ENCODE results near the gene DCST1. TPM values are rescaled to one million over a fixed set of nuclear protein-coding genes. Genes with fewer than 3 reads are reported as not detected.

The DCST1 gene
- total and polyA plus RNA-seq, 2 of the 4 experiments (the other 2 are of a cell fraction): not detected

DNA sequence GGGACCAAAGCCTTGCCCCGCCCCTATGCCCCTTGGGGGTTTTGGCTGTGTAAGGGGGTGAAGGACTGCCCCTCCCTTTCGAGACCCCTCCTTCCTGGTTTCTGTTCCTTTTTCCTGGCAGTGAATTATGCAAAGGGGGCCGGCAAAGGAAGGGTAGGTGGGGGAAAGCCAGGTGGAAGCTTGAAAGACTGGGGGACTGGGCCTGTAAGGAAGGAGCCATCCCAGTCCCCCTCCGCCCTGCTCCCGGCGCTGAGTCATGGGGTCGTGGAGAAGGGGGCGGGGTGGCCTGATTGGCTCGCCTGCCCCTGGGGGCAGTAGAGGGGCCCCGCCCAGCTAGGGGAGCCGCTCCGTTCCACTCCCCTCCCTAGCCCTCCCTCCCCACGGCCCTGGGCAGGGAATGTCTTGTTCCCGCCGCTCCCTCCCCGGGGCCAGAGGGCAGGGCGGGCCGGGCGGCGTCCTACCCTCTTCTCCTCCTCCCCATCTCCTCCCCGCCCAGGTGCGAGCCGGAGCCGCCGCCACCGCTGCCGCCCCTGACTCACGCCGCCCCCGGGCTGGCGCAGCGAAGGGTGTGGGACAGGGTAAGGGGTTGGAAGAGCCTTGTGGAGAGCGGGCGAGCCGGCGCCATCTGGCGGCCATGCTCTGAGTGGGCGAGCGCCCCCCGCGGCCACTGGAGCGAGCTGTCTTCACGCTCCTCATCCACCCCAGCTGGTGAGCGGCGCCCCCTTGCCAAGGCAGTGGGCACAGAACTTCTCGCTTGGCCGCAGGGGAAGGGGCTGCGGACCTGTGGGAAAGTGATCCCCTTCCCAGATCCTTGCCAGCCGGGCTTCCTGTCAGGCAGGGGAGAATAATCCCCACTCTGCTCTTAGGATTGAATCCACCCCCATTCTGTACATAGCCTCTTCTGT, 16.3 kb upstream of the DCST1 start:
- Histone ChIP-seq H3K9me3 (ENCODE audit: control insufficient read depth, insufficient read depth, low read length) (no peaks in the 10 kb centered on the region), H4K8ac (ENCODE audit: low read depth in 2 of 2, low read length in 2 of 2) (peak overlapping the region; percentile 52 to 71; a peak in 3 of 4 replicates), H4K20me1 (ENCODE audit: insufficient read depth, low read length) (peaks cover 8% of the 10 kb centered on the region), H3K4me3 (ENCODE audit: insufficient read depth, low read depth, low read length) (peak overlapping the region; percentile 41), H3K18ac (ENCODE audit: low read depth, low read length) (no peak overlapping the region), H3K23ac (ENCODE audit: low read depth, low read length) (no peak overlapping the region), H3K9me1 (ENCODE audit: insufficient read depth, low read length) (0 out of 2 replicates have a peak, but pooled peaks cover 2% of the 10 kb centered on the region), H3K9ac (ENCODE audit: low read depth, low read length) (peak overlapping the region; percentile 50), H2AFZ (replicated peaks; ENCODE audit: low read length, poor library complexity) (peak overlapping the region; percentile 91), H2BK15ac (ENCODE audit: low read depth, low read length) (no peak overlapping the region; the same call in 2 of the 3 replicates), H3K36me3 (ENCODE audit: control insufficient read depth, insufficient read depth, low read length) (peaks cover 22% of the 10 kb centered on the region), H2AK5ac (ENCODE audit: low read depth, low read length) (peak overlapping the region; percentile 64), H2BK5ac (ENCODE audit: low read depth, low read length, poor library complexity, severe bottlenecking) (peak overlapping the region; percentile 44), H3K4me1 (ENCODE audit: control insufficient read depth, insufficient read depth, low read length) (peaks cover 6% of the 10 kb centered on the region; the same call in 1 of the 2 replicates), H3K4me2 (ENCODE audit: low read depth, low read length) (peak overlapping the region; percentile 71), H3K14ac (replicated peaks; ENCODE audit: low read depth, low read length) (peak overlapping the region; percentile 21), H3K4ac (ENCODE audit: low read depth, low read length) (peak overlapping the region; percentile 72), H3K79me1 (ENCODE audit: low read depth in 1 of 2, low read length in 2 of 2) (peaks cover 0 to 11% of the 10 kb centered on the region in 2 experiments; a peak in 1 of 4 replicates), H4K91ac (ENCODE audit: insufficient read depth, low read depth, low read length) (peak overlapping the region; percentile 44), H4K5ac (ENCODE audit: low read depth, low read length) (peak overlapping the region; percentile 38; the same call in 1 of the 2 replicates), H2BK120ac (ENCODE audit: low read depth, low read length) (peak overlapping the region; percentile 50; the same call in 1 of the 2 replicates), H2BK20ac (ENCODE audit: low read depth, low read length) (no peak overlapping the region), H3K27me3 (ENCODE audit: control insufficient read depth, insufficient read depth, low read length) (no peaks in the 10 kb centered on the region), H2AK9ac (replicated peaks; ENCODE audit: low read depth, low read length, poor library complexity) (peak overlapping the region; percentile 95), H3K56ac (ENCODE audit: extremely low read depth, insufficient read depth, low read length) (no peak overlapping the region; the same call in 1 of the 2 replicates), H3K27ac (ENCODE audit: insufficient read depth, low read length) (peak overlapping the region; percentile 41)
- BruUV-seq (replicated peaks): no TSS peak
- in situ Hi-C loops (cut with MboI; ENCODE audit: low sequenced_read_pairs) (no loop called here), intact Hi-C loops (cut with micrococcal nuclease) (loop anchor here (1.0 kb wide), 1 partner anchor 61 kb away; the partner anchor contains the start of gene PBXIP1), dilution Hi-C loops (cut with HindIII; ENCODE audit: low sequenced_read_pairs, unreplicated experiment) (no loop called here)
- ATAC-seq (ENCODE audit: low read depth) (peak; percentile 94), DNase-seq (peak; percentile 83)
- ChIA-PET POLR2A (ENCODE audit: unreplicated experiment) (interaction anchor here (0.6 kb wide), 1 partner anchor 61 kb away, joined by 7 read pairs; the partner anchor contains the start of gene PBXIP1), CTCF (interaction anchor here (1.0 to 2.3 kb wide), 7 partner anchors 10 to 48 kb away, joined by 3 to 7 read pairs (median 4); no protein-coding TSS in a partner anchor)
- WGBS, 2 experiments (ENCODE audit: extremely low coverage in 2 of 2, insufficient read length in 1 of 2): no CpG with 5 or more reads among the region's 49 CpGs
- TF ChIP-seq CEBPB (IDR thresholded peaks at IDR 0.05; ENCODE audit: low read depth, low read length) (no peak), NFE2L2 (IDR thresholded peaks at IDR 0.05; ENCODE audit: low read depth, low read length) (no peak), FOS (IDR thresholded peaks at IDR 0.05; ENCODE audit: low read depth, low read length) (peak; percentile 43), MAFK (IDR thresholded peaks at IDR 0.05; ENCODE audit: low read depth, low read length) (peak; percentile 15; the same call in 1 of the 2 replicates), USF2 (IDR thresholded peaks at IDR 0.05; ENCODE audit: low read depth, low read length) (no peak), SMC3 (IDR thresholded peaks at IDR 0.05; ENCODE audit: low read depth, low read length) (peak; percentile 95), MAZ (IDR thresholded peaks at IDR 0.05; ENCODE audit: borderline replicate concordance, low read depth, low read length) (peak; percentile 86), RFX5 (IDR thresholded peaks at IDR 0.05; ENCODE audit: low read depth, low read length) (peak; percentile 4; the same call in 1 of the 2 replicates), RCOR1 (IDR thresholded peaks at IDR 0.05; ENCODE audit: insufficient replicate concordance, low read length) (peak; percentile 32), RAD21 (IDR thresholded peaks at IDR 0.05; ENCODE audit: low read length) (peak; percentile 83)
- TF ChIP-seq, protein P1, sequence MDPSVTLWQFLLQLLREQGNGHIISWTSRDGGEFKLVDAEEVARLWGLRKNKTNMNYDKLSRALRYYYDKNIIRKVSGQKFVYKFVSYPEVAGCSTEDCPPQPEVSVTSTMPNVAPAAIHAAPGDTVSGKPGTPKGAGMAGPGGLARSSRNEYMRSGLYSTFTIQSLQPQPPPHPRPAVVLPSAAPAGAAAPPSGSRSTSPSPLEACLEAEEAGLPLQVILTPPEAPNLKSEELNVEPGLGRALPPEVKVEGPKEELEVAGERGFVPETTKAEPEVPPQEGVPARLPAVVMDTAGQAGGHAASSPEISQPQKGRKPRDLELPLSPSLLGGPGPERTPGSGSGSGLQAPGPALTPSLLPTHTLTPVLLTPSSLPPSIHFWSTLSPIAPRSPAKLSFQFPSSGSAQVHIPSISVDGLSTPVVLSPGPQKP (IDR thresholded peaks at IDR 0.05; ENCODE audit: borderline replicate concordance, low read depth, low read length): no peak
- TF ChIP-seq, protein P2, sequence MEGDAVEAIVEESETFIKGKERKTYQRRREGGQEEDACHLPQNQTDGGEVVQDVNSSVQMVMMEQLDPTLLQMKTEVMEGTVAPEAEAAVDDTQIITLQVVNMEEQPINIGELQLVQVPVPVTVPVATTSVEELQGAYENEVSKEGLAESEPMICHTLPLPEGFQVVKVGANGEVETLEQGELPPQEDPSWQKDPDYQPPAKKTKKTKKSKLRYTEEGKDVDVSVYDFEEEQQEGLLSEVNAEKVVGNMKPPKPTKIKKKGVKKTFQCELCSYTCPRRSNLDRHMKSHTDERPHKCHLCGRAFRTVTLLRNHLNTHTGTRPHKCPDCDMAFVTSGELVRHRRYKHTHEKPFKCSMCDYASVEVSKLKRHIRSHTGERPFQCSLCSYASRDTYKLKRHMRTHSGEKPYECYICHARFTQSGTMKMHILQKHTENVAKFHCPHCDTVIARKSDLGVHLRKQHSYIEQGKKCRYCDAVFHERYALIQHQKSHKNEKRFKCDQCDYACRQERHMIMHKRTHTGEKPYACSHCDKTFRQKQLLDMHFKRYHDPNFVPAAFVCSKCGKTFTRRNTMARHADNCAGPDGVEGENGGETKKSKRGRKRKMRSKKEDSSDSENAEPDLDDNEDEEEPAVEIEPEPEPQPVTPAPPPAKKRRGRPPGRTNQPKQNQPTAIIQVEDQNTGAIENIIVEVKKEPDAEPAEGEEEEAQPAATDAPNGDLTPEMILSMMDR (conservative IDR thresholded peaks at IDR 0.05; ENCODE audit: low read depth, low read length): peak; percentile 100; the same call in 1 of the 2 replicates

Measured in IMR-90 (cell line).